Fibroblast of lung (primary cell): ENCODE data around the gene SORCS3. TPM values are rescaled to one million over a fixed set of nuclear protein-coding genes. Genes with fewer than 3 reads are reported as not detected.

ENCODE experiments used
- DNase-seq, 2 donors: peaks; one replicate each; pipeline versions ENCODE4 v3.0.0 to v3.0.0-alpha.2; 2010; ENCODE audit warnings: low read depth in 2 of 2
- H2AFZ ChIP-seq: 2 replicates; pipeline ENCODE4 v1.5.1; 2012; ENCODE audit warnings: low read length, control low read depth, inconsistent platforms
- H3K27ac ChIP-seq: 2 replicates; pipeline ENCODE4 v1.5.1; 2011; ENCODE audit warnings: low read length, control low read depth; ENCODE audit not compliant: insufficient read depth
- H3K27me3 ChIP-seq: 2 replicates; pipeline ENCODE4 v1.5.1; 2011; ENCODE audit warnings: mild to moderate bottlenecking, low read length; ENCODE audit not compliant: control insufficient read depth, insufficient read depth
- H3K36me3 ChIP-seq: 2 replicates; pipeline ENCODE4 v1.5.1; 2011; ENCODE audit warnings: low read length; ENCODE audit not compliant: control insufficient read depth, insufficient read depth
- H3K4me1 ChIP-seq: 2 replicates; pipeline ENCODE4 v1.5.1; 2011; ENCODE audit warnings: low read length; ENCODE audit not compliant: control insufficient read depth, insufficient read depth; ENCODE audit errors: extremely low read depth
- H3K4me2 ChIP-seq: 2 replicates; pipeline ENCODE4 v1.5.1; 2011; ENCODE audit warnings: low read length, control low read depth; ENCODE audit not compliant: insufficient read depth; ENCODE audit errors: extremely low read depth
- H3K4me3 ChIP-seq, 4 experiments: fragments of 200-600 bp in 1 of 4; sonication (generic) in 1 of 4; replicated peaks in 1 of 4; 2 replicates each; pipeline ENCODE4 v1.5.1; 2011 to 2016; ENCODE audit warnings: low read length in 4 of 4, low read depth in 3 of 4, mild to moderate bottlenecking in 3 of 4, control low read depth in 2 of 4, inconsistent platforms in 1 of 4, mixed read lengths in 1 of 4; ENCODE audit not compliant: insufficient read depth in 1 of 4; ENCODE audit errors: control extremely low read depth in 1 of 4
- H3K79me2 ChIP-seq: 2 replicates; pipeline ENCODE4 v1.5.1; 2012; ENCODE audit warnings: mild to moderate bottlenecking, low read length, inconsistent platforms; ENCODE audit not compliant: control insufficient read depth, insufficient read depth
- H3K9ac ChIP-seq: 2 replicates; pipeline ENCODE4 v1.5.1; 2011; ENCODE audit warnings: mild to moderate bottlenecking, low read length, control low read depth; ENCODE audit not compliant: insufficient read depth
- H3K9me3 ChIP-seq: 2 replicates; pipeline ENCODE4 v1.5.1; 2012; ENCODE audit warnings: low read depth, low read length; ENCODE audit not compliant: control insufficient read depth, insufficient read depth
- H4K20me1 ChIP-seq: 2 replicates; pipeline ENCODE4 v1.5.1; 2011; ENCODE audit warnings: low read length; ENCODE audit not compliant: control insufficient read depth, insufficient read depth; ENCODE audit errors: extremely low read depth
- CTCF ChIP-seq, 2 donors: IDR thresholded peaks in 1 of 2; conservative IDR thresholded peaks in 1 of 2; 1 replicate in 1 of 2; 2 replicates in 1 of 2; pipeline ENCODE4 v1.5.1; 2011 to 2012; ENCODE audit warnings: low read length in 2 of 2, control low read depth in 1 of 2, inconsistent platforms in 1 of 2, low read depth in 1 of 2, mild to moderate bottlenecking in 1 of 2
- EZH2 ChIP-seq: IDR thresholded peaks from 2 replicates; pipeline ENCODE4 v1.5.1; 2012; ENCODE audit warnings: low read length, control low read depth, mild to moderate bottlenecking; ENCODE audit errors: missing control alignments
- polyA plus RNA-seq, 2 donors: library from polyadenylated mRNA; depleted of rRNA in 1 of 2; stranded (reverse) in 1 of 2; unstranded in 1 of 2; fragments of >200 nt; gene quantifications; 2 replicates each; pipeline ENCODE4 v1.2.1, GENCODE V29; 2011 to 2012; ENCODE audit warnings: missing spikeins in 1 of 2
- total RNA-seq: library from RNA; depleted of rRNA; stranded (reverse); fragments of >200 nt; gene quantifications from 2 replicates; pipeline ENCODE4 v1.2.1, GENCODE V29; 2014

SORCS3 gene
- total and polyA plus RNA-seq, 2 donors (not counting 1 experiment from before 2014, with no cell fraction given): not detected

GRCh38 chr10:104892879-104893617 is 252.0 kb downstream of the SORCS3 start:
- Histone ChIP-seq H3K79me2 (no peaks in the 10 kb centered on the region), H3K4me1 (no peaks in the 10 kb centered on the region), H3K9me3 (no peaks in the 10 kb centered on the region), H2AFZ (no peak overlapping the region), H3K4me3 (no peak overlapping the region), H3K27me3 (no peaks in the 10 kb centered on the region), H3K4me2 (no peak overlapping the region), H4K20me1 (no peaks in the 10 kb centered on the region), H3K27ac (no peak overlapping the region), H3K9ac (no peak overlapping the region), H3K36me3 (no peaks in the 10 kb centered on the region)
- DNase-seq: no peak
- no peak for TF ChIP-seq CTCF (conservative IDR thresholded peaks at IDR 0.05 in 1 of 2, IDR thresholded peaks at IDR 0.05 in 1 of 2; ENCODE audit: low read depth in 1 of 2, low read length in 2 of 2)
- no peak for TF ChIP-seq EZH2

- no peak overlapping the region for H2AFZ ChIP-seq
- no peaks in the 10 kb centered on the region for H4K20me1 ChIP-seq
- no peaks in the 10 kb centered on the region for H3K9me3 ChIP-seq
- H3K36me3 ChIP-seq: no peaks in the 10 kb centered on the region
- TF ChIP-seq CTCF (conservative IDR thresholded peaks at IDR 0.05 in 1 of 2, IDR thresholded peaks at IDR 0.05 in 1 of 2; ENCODE audit: low read depth in 1 of 2, low read length in 2 of 2) (no peak), EZH2 (no peak)
- H3K4me3 ChIP-seq: no peak overlapping the region
- no peaks in the 10 kb centered on the region for H3K79me2 ChIP-seq
- no peak overlapping the region for H3K9ac ChIP-seq
- H3K4me2 ChIP-seq: no peak overlapping the region
- H3K27me3 ChIP-seq: no peaks in the 10 kb centered on the region
- no peak for DNase-seq
- no peaks in the 10 kb centered on the region for H3K4me1 ChIP-seq
- no peak overlapping the region for H3K27ac ChIP-seq
Measured at GRCh38 chr10:104893701-104894100, 252.6 kb downstream of the SORCS3 start.

- Histone ChIP-seq H3K9me3 (no peaks in the 10 kb centered on the region), H4K20me1 (no peaks in the 10 kb centered on the region), H3K36me3 (no peaks in the 10 kb centered on the region), H3K27ac (no peak overlapping the region), H3K27me3 (no peaks in the 10 kb centered on the region), H2AFZ (no peak overlapping the region), H3K79me2 (no peaks in the 10 kb centered on the region), H3K4me2 (no peak overlapping the region), H3K4me1 (no peaks in the 10 kb centered on the region), H3K9ac (no peak overlapping the region), H3K4me3 (no peak overlapping the region)
- TF ChIP-seq EZH2: no peak
- no peak for TF ChIP-seq CTCF (conservative IDR thresholded peaks at IDR 0.05 in 1 of 2, IDR thresholded peaks at IDR 0.05 in 1 of 2; ENCODE audit: low read depth in 1 of 2, low read length in 2 of 2)
- DNase-seq: no peak
Measured at GRCh38 chr10:104894681-104895080, 253.6 kb downstream of the SORCS3 start.
